Measurements from ENCODE around the gene ZNF329.
"Not testable (repeated sequence)": the region's sequence is repeated elsewhere in the genome, so short reads cannot be mapped to it uniquely, and the experiment has no call there.

ZNF329 gene

DNA sequence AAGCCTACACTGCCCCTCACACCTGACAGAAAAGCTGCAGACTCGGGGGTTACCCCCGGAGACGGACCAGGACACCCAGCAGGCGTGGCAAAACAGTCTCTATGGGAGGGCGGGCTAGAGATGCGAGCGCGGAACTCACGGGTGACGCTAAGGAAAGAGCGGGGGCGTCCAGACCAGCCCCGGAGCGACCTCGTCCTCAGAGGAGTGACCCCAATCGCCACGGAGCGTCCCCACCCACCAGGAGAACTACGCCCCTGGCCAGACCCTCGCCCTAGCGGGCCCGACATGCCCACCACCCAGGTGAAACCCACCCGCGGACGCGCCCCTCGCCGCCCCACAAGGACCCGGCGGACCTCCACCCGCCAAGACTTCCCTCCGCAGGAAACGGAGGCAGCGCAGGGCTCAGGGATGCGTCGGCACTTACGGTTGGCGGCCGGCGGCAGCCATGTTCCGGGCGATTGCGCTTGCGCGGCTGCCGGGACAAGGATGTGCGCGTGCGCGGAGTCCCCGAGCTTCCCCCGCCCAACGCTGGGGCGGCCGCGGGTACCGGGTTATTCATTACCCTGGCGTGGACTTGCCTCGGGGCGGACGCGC is at the start of gene ZNF329:
TSS of gene ZNF329 (minus strand) at position 462 of the 594 bp plus-strand sequence. CDS start 21,286 bp downstream, outside the sequence.
- peak; percentile 82 to 90 for DNase-seq (ENCODE audit: low read depth in 2 of 2)

- DNase-seq (ENCODE audit: low read depth in 2 of 2): no peak
These were observed 46.5 kb upstream of the ZNF329 start for GRCh38 chr19:58196901-58197616.

GRCh38 chr19:58183817-58184215 is 33.2 kb upstream of the ZNF329 start:
- no peak for DNase-seq (ENCODE audit: low read depth in 2 of 2)

DNA sequence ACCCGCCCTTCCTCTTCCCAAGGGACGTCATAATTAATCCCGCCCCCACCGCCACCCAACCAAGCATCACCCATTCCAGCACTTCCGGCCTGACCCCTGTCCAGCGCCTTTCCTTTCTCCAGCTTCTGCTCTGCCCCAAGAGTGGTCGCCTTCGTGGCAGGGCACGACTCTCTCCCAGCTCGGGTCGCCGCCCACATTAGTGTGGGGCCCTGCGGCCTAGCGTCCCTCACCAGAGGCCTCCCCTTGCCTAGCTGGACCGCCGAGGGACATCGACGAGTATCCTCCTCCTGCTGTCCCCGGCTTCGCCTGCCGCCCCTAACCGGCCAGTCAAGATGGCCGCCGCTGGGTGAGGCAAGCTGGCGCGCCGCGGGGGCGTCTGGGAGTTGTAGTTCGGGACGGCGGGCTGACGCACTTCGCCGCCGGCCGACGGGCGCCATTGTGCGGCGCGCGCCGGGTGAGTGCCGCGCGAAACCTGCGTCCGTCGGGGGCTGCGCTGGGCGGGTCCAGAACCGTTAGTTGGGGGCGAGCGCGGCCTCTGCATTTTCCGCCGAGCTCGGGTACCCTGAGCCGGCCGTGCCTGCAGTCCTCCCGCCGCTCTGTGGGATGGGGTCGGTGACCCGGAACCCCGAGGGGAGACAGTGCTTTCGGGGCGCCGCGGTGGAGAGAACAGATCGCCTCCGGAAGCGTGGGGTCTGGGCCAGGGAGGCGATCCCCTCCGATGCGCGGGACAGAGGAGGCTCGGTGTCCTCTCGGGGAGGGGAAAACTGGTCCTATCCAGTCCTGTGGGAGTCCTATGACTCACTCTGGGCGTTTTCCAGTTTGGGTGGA is 32.6 kb upstream of the ZNF329 start, which contains the start of gene ZNF274:
TSS of gene ZNF274 (plus strand) at position 73 of the 828 bp plus-strand sequence. CDS start 905 bp downstream, outside the sequence.
- DNase-seq (ENCODE audit: low read depth in 2 of 2): peak; percentile 85 to 87

GRCh38 chr19:58182577-58182988 is 32.0 kb upstream of the ZNF329 start:
- peak; percentile 68 to 77 for DNase-seq (ENCODE audit: low read depth in 2 of 2)

- peak; percentile 35 to 39 for DNase-seq (ENCODE audit: low read depth in 2 of 2)
These were observed 31.4 kb upstream of the ZNF329 start for GRCh38 chr19:58181902-58182576.

GRCh38 chr19:58170860-58171259 is 20.3 kb upstream of the ZNF329 start:
- DNase-seq (ENCODE audit: low read depth in 2 of 2): no peak

DNA sequence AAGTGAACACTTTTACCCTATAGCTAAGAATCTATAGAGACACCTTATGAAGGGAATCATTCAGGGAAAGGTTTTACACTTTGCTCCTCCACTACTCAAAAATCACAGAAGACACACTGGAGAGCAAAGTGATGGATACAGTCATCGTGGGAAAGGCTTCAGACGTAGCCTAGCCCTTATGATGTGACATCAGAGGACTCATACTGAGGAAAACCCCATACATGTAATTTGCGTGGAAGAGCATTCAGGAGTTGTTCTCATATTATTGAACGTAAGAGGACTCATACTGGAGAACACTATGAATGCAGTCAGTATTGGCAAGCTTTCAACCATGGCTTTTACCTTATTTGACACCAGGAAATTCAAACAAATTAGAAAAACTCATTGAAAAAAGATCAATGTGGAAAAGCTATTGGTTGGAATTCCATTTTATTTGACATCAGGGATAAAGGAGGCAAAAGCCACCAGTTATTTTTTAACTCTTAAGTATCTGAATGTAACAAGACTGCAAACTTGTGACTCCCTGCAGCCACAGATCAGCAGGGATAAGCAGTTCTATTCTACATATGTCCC is 16.2 kb upstream of the ZNF329 start:
- no peak for DNase-seq (ENCODE audit: low read depth in 2 of 2)

DNA sequence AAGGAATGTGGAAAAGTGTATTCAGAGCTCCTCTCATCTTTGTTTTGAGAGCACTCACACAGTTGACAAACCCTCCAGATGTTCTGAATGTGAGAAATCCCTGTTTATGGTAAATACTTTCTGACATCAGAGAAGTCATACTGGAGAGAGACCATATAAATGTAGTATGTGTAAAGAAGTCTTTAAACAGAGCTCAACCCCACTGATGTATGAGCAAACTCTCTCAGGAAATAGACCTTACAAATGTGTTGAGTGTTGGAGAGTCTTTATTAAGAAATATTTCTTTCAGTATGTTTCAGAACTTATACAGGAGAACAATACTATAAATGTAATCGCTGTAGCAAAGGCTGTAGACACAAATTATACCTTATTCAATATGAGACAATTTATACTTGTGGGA is 15.7 kb upstream of the ZNF329 start:
- no peak for DNase-seq (ENCODE audit: low read depth in 2 of 2)

DNA sequence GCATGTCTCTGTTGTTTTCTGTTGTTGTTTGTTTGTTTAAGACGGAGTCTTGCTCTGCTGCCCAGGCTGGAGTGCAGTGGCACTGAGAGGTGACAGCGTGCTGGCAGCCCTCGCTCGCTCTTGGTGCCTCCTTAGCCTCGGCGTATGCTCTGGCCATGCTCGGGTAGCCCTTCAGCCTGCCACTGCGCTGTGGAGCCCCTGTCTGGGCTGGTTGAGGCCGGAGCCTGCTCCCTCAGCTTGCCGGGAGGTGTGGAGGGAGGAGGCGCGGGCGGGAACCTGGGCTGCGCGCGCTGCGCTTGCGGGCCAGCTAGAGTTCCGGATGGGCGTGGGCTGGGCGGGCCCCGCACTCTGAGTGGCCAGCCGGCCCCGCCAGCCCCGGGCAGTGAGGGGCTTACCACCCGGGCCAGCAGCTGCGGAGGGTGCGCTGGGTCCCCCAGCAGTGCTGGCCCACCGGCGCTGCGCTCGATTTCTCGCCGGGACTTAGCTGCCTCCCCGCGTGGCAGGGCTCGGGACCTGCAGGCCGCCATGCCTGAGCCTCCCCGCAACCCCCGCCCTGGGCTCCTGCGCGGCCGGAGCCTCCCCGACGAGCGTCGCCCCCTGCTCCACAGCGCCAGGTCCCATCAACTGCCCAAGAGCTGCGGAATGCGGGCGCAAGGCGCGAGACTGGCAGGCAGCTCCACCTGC is 6.6 kb upstream of the ZNF329 start:
- no peak for DNase-seq (ENCODE audit: low read depth in 2 of 2)

GRCh38 chr19:58154679-58155648 is 4.4 kb upstream of the ZNF329 start:
- DNase-seq (ENCODE audit: low read depth in 2 of 2): peak; percentile 94 to 98

- no peak for DNase-seq (ENCODE audit: low read depth in 2 of 2)
These were observed 3.7 kb upstream of the ZNF329 start for GRCh38 chr19:58154287-58154678.

DNA sequence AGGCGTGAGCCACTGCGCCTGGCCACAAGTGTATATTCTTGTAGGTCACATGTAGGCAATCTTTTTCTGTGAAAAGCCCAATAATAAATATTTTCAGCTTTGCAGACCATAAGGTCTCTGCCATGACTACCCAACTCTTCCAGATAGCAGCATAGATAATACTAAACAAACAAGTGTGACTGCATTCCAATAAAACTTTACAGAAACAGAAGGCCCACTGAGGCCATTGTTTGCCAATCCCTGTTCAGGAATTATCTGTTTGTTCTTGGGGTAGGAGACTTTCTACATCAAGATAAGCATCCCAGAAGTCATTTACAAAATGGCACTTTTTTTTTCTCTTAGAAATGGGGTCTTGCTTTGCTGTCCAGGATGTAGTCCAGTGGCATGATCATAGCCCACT is 2.8 kb upstream of the ZNF329 start:
- DNase-seq (ENCODE audit: low read depth in 2 of 2): no peak

GRCh38 chr19:58147475-58147874 is 3.1 kb downstream of the ZNF329 start:
- DNase-seq (ENCODE audit: low read depth in 2 of 2): not testable (repeated sequence)

GRCh38 chr19:58145849-58146248 is 4.7 kb downstream of the ZNF329 start:
- DNase-seq (ENCODE audit: low read depth in 2 of 2): no peak

GRCh38 chr19:58134244-58134643 is 16.3 kb downstream of the ZNF329 start:
- no peak for DNase-seq (ENCODE audit: low read depth in 2 of 2)

DNA sequence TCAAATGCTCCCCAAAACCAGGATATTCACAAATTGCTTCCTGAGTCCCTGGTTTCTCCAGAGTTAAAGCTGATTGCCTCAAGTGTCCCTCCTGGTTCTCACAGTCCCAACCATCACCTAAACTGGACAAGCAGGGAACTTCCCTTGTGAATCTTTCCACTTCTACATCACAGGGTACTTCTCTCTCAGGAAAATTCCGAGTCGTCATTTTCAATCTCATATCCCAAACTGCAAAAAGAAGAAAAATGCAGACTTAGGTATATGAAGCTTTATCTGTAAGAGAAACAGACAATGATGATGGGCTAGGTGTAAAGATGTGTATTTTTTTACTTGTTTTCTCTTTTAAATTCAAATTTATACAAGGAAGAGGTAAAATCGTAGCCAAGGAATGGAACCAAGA is 21.3 kb downstream of the ZNF329 start:
- DNase-seq (ENCODE audit: low read depth in 2 of 2): no peak

GRCh38 chr19:58128041-58128685 is 22.4 kb downstream of the ZNF329 start:
- no peak for DNase-seq (ENCODE audit: low read depth in 2 of 2)

DNA sequence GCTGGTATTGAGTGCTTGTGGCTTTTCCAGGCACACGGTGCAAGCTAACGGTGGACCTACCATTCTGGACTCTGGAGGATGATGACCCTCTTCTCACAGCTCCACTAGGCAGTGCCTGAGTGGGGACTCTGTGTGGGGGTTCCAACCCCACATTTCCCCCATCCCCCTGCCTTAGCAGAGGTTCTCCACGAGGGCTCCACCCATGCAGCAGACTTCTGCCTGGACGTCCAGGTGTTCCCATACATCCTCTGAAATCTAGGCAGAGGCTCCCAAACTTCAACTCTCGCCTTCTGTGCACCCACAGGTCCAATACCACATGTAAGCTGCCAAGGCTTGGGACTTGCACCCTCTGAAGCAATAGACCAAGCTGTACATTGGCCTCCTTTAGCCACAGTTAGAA is 27.2 kb downstream of the ZNF329 start:
- DNase-seq (ENCODE audit: low read depth in 2 of 2): no peak
